Stimulated activated CD4-positive, alpha-beta T cell treated with anti-CD3 and anti-CD28 coated beads, Interleukin-4, amount 100 ng/mL, for 24 hours (primary cell): ENCODE measurements around the gene MINDY3.
A peak's percentile ranks its signal among the peaks of the same experiment; 100 is the strongest.
"Not testable (repeated sequence)": the region's sequence is repeated elsewhere in the genome, so short reads cannot be mapped to it uniquely, and the experiment has no call there.

Experiments used
- DNase-seq: peaks from one replicate; pipeline ENCODE4 v3.0.0-alpha.2; 2020

The MINDY3 gene

DNA sequence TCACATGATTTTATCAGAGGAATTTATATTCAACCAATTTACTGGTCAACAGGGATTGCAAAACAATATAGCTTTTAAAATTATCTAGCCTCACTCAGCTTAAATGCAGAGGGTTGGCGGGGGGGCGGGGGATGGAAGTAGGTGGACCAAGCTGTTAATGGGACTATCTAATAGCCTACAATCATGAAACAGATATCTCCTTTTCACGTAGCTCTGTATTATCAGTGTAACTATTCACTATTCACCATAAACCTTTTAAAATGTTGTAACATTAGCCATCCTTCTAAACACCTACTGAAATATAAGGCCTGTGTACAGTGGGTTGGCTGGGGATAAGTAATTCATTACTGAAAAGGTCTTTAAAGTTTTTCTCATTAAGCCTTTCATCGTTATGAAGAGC, 56.2 kb downstream of the MINDY3 start:
- DNase-seq, result no peak

DNA sequence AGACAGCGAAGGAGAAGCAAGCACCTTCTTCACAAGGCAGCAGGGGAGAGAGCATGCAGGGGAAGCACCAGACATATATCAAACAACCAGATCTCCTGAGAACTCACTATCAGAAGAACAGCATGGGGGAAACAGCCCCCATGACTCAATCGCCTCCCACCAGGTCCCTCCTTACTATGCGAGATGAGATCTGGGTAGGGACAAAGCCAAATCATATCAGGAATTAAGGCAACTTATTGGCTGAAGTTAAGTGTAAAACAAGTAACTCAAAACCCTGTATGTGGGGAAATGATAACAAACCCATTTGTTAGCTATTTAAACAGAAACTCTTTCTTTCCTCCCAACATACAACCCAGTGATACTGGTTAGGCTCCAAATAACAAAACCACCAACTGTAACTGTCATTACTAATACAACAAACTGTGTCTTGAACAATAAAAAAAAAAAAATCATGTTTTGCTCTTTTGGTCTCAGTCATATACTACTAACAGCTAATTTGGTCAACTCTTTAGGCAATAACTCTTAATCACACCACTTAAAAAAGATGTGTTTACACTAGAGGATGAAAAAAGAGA, 57.8 kb downstream of the MINDY3 start:
- DNase-seq, result peak; percentile 39

DNA sequence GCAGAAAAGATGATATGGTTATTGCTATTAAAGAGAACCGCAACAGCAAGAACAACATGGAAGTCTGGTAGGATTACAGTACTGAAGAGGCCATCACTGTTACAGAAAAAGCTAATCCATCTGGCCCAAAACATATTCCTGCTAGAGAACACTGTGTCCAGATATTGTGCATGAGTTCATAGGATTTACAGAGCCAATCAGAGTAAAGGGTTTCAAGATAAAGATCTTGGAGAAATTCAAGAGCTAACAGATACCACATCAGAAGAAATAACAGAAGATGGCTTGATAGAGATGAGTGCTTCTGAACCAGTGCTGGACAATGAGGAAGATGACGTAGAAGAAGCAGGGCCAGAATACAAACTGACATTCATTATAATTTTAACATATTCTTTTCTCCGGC, 58.7 kb downstream of the MINDY3 start:
- no peak for DNase-seq

DNA sequence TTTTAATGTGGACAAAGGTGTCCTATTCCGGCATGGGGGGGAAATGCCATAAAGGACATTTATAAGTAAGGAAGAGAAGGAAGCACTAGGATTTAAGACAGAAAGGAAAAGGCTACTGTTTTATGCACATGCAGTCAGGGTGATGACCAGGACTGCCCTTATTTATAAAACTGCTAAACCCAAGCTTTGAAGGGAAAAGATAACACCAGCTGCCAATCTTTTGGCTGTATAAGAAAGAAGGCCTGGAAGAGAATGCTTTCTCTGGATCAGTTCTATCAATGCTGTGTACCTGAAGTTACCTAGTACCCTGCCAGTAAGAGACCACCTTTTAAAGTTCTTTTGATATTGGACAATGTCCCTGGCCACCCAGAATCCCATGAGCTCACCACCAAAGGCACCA, 59.2 kb downstream of the MINDY3 start:
- no peak for DNase-seq

DNA sequence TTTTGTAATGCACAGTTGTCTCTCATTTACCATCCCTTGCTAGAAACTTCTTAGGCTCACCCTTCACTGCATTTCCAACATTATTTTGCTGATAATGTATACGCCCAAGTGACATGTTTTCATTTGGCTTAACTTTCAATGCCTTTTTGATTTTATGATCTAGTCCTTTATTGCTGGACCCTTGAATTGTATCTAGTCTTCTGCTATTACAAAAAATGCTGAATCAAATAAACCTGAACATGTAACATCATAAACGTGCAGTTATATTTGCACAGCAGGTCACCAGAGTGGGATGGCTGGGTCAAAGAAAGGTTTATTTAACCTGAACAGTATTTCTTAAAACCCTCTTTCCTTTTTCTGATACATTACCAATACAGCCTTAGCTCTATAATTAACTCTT, 63.0 kb downstream of the MINDY3 start:
- DNase-seq, result no peak

- no peak for DNase-seq
These were observed 63.5 kb downstream of the MINDY3 start for GRCh38 chr10:15796762-15797161.

DNA sequence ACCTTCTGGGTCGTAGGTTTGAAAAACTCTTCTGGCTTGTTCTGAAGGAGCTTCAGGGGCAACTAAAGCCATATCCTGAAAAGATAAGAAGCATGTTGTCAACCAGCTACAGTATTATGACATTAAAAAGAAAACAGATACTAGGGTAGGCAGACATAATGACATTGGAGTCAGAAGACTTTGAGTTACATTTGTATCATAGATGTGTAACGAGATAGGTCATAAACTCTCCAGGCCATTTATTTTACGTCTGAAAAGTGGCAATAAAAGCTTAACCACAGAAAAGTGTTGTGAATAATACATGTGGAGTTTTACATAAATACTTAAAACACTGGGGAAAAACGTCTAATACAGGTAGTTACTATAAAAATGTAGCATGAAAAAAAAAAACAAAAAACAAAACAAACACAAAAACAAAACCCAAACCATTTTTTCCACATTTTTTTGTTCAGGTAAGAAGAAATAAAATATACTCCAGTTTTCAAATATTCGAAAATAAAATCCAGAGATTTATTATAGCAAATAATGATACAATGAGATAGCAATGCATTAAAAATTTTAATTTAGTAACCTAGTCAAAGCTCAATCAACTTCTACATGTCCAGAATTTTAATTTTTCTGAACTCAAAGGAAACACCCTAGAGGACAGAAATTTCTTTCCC, 64.1 kb downstream of the MINDY3 start:
- DNase-seq, result no peak

GRCh38 chr10:15795036-15795792, 65.1 kb downstream of the MINDY3 start:
- no peak for DNase-seq

GRCh38 chr10:15794569-15794968, 65.7 kb downstream of the MINDY3 start:
- no peak for DNase-seq

- DNase-seq, result no peak
These were observed 66.6 kb downstream of the MINDY3 start for GRCh38 chr10:15793664-15794063.

GRCh38 chr10:15792777-15793176, 67.5 kb downstream of the MINDY3 start:
- no peak for DNase-seq

GRCh38 chr10:15791816-15792524, 68.3 kb downstream of the MINDY3 start:
- DNase-seq, result no peak

DNA sequence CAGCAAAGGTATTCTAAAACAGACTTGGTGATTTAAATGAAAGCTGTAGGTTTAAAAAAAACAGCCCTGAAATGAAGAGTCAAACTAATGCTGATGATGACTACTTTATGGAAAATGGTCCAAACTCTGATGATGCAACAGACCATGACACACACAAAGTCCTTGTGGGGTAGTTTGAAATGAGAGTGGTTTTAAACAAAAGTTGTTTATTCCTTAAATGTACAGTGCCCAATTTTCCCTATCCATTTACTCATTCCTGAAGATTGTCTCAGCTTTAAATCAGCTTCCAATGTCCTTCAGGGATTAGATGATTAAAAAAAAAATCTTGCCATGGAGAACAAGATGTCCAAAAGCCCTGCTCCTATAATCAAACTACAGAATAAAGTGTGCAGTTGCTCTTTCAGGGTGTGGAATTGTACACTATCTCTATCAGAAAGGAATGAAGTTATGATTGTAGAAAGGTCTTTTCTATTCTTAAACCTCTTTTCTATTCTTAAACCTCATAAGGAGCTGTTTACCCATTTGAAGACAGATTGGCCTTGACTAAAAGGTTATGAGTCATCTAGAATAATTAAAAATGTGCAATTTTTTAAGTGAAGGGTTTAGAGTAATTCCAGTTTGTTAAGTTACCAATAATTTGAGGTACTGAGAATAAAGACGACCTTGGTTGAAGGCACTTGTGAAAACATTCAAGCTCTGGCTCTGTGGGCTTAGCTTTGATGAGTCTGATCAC, 70.3 kb downstream of the MINDY3 start:
- no peak for DNase-seq

DNA sequence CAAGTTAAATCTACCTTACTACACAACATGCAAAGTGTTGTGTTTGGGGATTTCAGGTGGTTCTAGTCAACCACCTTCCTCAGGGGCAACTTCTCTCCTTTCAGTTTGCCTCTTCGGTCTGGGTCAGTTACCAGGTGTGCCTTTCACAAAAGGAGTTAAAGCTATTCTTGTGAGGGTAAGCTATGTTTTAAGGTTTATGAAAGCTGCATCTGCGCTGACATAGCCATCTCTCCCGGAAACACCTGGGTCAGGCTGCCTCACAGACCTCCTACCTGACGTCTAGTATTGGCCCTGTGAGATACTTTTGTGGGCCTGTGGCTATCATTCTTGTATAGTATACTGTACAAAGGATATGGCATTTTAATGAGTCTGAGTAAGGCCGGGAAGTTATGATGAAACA, 72.9 kb downstream of the MINDY3 start:
- no peak for DNase-seq

DNA sequence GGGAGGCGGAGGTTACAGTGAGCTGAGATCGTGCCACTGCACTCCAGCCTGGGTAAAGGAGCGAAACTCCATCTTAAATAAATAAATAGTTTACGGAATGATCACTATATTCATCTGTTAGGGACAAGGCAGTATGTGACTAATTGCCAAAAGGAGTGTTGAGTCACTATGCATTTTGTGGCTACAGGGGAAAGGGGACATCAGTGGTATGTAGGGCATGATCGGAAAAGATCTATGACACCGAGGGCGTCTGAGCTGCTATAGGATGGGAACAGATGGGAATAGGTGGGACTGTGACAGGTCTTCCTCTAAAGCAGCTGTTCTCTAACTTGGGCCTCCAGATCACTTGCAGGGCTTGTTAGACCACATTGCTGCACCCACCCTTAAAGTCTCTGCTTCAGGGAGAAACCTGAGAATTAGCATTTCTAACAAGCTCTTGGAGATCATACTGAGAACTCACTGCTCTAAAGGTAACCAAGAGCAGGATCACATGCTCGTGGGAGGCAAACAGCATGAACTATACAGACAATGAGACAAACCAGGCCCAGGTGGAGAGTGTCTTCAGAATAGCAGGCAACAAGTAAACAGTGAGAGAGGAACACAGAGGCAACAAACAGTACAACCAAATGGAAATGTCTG, 75.5 kb downstream of the MINDY3 start:
- no peak for DNase-seq

DNA sequence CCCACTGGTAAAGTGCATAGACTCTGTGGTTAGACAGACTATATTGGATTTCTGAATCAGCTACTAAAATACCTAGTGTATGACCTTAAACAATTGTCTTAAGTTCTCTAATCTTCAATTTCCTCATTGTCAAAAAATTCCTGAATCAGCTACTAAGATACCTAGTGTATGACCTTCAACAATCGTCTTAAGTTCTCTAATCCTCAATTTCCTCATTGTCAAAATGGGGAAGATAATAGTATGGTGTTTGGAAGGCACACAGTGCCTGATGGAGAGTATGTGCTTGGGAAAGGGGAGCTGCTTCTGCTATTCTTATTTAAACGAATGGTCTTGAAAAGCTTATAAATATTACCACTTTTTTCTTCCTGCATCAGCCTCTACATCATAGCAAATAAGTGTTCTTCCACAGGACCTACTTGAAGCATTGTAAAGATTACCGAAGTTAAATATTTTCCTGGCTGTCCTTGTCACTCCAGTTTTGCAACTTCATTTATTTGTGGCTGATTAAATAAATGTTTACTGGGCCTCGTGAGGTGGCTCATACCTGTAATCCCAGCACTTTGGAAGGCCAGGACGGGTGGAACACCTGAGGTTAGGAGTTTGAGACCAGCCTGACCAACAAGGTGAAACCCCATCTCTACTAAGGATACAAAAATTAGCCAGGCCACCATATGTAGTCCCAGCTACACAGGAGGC, 76.2 kb downstream of the MINDY3 start:
- DNase-seq, result no peak

DNA sequence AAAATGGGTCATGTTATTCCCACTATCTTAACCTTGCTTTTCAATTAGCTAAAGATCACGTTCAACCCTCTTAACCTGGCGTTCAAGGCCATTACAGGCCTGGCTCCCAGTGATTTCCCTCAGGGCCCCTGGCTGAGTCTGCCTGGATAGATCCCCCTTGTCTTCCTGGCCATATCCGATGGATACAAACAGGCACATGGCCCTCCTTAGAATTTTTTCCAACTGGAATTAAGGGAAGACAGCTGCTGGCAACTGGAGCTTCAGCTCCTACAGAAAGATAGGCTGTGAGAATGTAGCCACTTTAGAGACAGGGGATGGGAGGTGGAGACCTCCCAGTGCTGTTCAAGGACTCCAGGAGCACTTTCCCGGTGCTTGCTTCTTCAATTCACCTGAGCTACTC, 77.5 kb downstream of the MINDY3 start:
- no peak for DNase-seq

DNA sequence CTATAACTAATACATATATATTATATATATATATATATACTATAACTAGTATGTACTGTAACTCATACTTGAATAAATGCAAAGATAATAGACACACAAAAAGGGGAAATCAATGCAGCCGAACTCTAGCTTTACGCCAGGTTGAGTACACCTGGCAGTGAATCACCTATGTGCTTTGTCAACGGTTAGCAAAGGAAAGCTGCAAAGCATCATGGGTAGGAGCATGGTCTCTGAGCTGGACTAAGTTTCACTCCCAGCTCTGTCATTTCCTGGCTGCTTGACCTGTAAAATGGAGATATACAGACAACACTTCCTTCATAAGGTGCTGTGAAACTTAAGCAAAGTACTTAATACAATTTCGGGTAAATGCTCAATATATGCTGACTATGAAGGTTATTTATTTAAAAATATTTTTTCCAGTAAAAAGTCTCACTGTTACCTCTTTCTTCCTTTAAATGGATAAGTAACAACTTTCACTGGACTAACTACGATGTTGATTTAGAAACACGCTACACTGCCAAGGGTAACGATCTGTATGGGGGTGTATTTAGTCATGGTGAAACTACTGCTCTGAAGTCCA, 78.8 kb downstream of the MINDY3 start:
- no peak for DNase-seq

DNA sequence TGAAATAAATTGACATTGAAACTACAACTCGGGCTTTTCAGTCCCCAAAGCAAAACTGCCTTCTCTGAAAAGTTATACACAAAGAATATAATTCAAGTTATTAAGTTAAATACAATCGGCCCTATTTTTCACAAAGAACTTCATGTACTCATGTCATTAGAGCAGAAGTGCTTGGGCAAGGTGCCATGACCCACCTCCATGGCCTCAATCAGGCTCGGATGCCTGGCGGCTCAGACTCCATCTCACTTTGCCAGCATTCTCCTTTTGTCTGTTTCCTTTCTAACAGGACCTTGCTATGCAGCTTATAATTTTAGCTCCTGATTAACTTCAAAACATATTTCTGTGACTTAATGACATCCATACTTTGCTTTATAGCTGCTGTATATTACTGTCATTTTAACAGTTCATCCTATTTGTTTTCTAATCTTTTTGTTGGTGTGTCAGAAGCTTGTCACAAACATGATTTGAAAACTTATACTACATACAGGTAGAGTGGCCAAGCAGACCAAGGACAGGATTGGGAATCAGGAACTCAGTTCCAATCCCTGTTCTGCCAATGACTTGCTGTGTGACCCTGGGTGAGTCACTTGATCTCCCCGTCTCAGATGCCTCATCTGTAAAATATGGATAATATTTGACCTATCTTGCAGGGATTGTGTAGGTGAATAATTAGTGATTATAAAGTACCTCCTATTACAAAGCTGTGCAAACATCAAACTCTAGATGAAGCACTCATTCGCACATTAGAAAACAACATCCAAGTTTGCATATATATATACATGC, 79.8 kb downstream of the MINDY3 start:
- DNase-seq, result no peak

DNA sequence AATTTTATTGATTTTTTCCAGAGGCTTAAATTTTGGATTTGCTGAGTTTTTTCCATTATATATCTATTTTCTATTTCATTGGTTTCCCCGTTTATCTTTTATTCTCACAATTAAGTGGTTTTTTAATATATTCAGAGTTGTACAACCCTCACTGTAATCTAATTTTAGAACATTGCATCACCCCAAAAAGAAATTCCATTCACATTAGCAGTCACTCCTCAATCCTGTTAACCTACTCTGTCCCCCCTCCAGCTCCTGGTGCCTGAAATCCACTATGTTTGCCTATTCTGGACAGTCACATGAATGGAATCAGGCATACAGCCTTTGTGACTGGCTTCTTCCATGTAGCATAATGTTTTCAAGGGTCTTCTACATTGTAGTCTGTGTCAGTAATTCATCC, 84.8 kb downstream of the MINDY3 start:
- DNase-seq, result no peak

- DNase-seq, result not testable (repeated sequence)
These were observed 85.8 kb downstream of the MINDY3 start for GRCh38 chr10:15774534-15774933.
